Activated CD4-positive, alpha-beta T cell treated with anti-CD3 and anti-CD28 coated beads for 24 hours (primary cell): Measurements from ENCODE around the gene MASP1.
"Not testable (repeated sequence)": the region's sequence is repeated elsewhere in the genome, so short reads cannot be mapped to it uniquely, and the experiment has no call there.

ENCODE experiments used
- DNase-seq, 2 donors: peaks; one replicate each; pipeline ENCODE4 v3.0.0-alpha.2; 2020; ENCODE audit warnings: low read depth in 2 of 2

MASP1 gene

GRCh38 chr3:187227658-187228258, 63.8 kb downstream of the MASP1 start:
- DNase-seq = no peak

- DNase-seq = no peak
Observed at GRCh38 chr3:187223799-187224198, 67.7 kb downstream of the MASP1 start.

DNA sequence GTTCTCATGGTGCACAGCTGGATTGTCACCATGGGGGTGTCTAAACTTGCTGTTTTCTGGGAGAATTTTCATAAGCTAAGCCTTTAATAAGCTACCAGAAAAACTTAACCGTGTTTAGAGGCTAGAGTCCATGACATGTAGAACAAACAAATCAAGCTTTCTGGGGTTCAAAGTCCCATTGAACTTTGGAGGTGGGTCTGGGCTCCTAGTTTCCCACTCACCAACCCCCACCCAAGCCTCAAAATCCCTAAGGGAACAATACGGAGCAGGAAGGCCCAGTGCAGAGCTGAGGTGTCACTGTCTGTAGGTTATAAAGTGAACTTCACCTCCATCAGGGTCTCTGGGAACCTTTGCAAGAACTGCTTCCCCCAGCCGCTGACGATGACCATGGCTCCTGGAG, 68.7 kb downstream of the MASP1 start:
- DNase-seq = no peak

GRCh38 chr3:187215460-187215859, 76.1 kb downstream of the MASP1 start:
- DNase-seq = no peak

GRCh38 chr3:187213616-187214015, 77.9 kb downstream of the MASP1 start:
- no peak for DNase-seq

DNA sequence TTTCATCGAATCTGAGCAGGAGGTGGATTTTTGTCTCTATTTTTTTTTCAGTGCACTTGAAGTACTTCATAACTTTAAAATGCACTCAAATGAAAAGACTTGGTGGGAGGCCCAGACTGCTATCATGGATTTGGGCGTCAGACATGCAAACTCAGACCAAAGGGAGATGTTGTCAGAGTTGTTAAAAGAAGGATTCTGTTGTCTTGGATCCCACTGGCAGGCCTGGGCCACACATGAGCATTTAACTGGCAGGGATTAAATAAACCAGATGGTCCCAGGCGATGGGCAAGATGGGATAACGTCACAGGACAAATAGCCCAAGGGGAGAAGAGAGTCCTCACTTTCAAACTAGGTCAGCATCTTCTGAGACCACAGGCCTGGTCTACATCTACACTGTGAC, 78.8 kb downstream of the MASP1 start:
- DNase-seq = no peak

DNA sequence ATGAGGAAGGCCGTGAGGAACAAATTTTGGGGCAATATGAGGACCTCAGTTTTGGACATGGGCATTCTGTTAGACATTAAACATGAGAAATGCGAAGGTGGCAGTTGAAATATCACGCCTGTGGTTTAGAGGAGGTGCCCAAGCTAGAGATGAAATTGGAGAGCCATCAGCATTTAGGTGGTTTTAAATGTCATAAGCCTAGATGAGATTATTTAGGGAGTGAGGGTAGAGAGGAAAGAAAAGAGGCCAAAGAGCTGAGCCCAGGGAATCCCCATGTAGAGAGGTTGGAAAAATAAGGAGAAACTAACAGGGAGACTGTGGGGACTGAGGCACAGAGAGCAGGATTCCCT, 79.4 kb downstream of the MASP1 start:
- no peak for DNase-seq

GRCh38 chr3:187211532-187212195, 79.9 kb downstream of the MASP1 start:
- no peak for DNase-seq

DNA sequence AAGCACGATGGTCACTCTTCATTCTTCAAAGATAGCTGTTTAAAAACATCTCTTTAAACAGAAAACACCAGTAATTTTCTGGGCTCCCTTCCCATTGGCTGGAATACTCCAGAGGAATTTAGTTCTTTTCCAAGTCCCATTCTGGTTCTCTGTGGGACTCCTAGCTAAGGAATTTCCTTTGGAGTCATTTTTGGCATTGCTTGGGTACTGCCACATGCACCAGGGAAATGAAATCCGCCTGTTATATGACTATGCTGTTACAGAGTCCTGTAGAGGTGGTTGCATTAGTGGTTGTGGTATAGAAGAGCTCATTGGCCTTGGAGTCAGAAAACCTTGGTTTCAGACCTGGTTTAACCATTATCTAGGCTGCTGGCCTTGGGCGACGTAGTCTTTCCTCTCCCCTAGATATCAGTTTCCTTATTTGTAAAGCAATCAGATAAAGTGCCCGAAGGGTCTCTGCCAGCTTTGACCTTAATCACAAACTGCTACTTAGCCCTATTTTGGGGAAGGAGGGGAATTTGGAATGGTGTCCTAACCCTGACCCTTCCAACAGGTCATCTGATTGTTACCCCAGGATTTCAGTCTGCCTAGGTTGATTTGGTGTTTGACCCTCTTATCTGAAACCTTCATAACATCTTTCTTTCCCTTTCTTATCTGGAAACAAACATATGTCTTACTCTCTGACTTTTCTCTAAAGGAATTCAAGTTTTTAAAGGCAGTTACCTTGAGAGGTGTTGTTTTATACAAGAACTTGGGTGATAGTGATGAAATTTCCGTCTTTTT, 80.8 kb downstream of the MASP1 start:
- DNase-seq = no peak

DNA sequence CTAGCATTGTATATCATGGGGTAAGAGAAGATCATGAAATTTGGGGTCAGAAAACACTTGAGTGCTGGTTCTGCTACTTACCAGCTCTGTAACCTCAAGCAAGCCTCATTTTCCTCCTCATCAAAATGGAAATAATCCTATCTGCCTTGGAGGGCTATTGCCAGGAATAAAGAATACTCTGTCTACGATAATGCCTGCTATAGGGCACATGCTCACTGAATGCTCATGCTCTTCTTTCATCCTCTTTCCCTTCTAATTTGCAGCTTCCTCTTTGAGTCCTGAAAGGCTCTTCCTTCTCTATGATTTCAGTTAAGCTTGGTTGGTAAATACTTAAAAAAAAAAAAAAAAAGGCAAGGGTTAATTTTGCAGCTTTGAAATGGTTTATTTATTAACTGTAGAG, 81.4 kb downstream of the MASP1 start:
- DNase-seq = no peak

DNA sequence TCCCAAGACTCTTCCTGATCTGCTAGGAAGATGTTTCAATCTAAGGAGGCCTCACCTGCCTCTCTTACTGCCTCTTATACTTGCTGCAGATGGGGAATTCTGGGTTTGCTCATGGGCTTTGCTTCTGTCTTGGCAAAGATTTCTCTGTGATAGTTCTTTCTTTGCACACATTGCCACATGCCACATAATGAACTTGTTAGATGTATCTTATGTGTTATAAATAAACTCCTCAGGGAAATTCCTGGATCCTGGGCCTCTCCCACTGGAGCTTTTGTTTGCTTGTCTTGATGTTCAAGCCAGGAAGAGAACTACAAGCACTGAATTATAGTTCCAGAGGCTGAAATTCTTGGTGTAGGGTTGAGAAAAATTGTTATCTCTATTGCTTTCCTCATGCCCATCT, 82.0 kb downstream of the MASP1 start:
- no peak for DNase-seq

DNA sequence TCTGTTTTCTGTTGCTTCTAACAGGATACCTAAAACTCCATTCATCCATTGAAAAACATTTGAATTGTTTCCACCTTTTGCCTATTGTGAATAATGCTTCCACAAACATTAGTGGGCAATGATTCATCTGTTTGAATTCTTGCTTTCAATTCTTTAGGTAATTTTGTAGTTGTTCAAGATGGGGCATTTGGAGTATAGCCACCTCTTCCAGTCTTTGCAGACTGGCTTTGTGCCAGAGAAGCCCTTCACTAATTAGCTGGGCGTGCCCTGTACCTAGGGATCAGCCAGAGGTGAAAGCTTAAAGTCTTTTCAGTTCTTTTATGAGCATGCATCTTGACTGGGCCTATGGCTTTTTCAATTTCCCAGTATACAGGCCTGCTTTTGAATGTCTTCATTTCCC, 83.4 kb downstream of the MASP1 start:
- no peak for DNase-seq

DNA sequence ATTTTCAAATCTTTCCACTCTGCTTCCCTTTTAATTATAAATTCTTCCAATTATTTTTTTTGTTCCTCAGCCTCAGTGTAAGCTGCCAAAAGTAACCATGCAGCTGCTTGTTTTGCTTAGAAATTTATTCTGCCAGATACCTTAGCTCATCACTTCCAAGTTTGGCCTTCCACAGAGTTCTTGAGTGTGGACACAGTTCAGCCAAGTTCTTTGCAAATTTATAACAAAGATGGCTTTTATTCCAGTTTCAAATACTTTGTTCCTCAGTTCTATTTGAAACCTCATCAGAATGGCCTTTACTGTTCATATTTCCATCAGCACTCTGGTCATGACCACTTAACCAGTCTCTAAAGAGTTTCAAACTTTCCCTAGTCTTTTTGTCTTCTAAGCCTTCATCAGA, 83.9 kb downstream of the MASP1 start:
- DNase-seq = no peak

DNA sequence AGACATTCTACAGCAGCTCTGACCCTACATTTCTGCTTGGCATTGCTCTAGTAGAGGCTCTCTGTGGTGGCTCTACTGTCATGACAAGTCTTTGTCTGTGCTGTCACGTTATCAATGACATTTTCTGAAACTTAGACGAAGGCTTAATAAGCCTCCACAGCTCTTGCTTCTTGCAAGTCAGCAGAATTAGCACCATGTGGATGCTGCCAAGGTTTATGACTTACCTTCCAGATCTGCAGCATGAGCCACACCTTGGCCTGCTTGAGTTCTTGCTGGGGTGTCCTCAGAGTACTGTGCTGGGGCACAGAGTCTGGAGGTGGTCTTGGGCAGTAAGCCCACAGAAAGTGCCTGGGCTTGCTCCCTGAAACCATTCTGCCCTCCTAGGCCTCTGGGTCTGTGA, 84.5 kb downstream of the MASP1 start:
- DNase-seq = no peak

DNA sequence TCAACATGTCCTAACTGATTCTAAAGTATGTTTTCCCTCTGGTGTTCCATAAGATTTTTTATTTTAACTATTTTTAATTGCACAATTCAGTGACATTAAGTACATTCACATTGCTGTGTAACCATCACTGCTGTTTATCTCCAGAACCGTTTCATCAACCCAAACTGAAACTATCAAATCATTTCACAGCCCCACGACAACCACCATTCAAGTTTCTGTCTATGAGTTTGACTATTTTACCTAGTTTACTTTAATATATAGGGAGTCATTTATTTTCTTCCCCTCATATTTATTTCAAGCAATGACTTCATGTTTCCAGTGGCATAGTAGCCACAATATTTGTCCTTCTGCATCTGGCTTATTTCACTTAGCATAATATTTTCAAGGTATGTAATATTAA, 85.9 kb downstream of the MASP1 start:
- DNase-seq = no peak

- DNase-seq = not testable (repeated sequence)
Observed at GRCh38 chr3:187199463-187200050, 92.0 kb downstream of the MASP1 start.

- DNase-seq = no peak
Observed at GRCh38 chr3:187198490-187198889, 93.0 kb downstream of the MASP1 start.

- DNase-seq = no peak
Observed at GRCh38 chr3:187197335-187197649, 94.2 kb downstream of the MASP1 start, which contains the start of gene RTP1. Gene RTP1 (plus strand): TSS chr3:187197486. CDS start chr3:187197516, 30 bp downstream.

GRCh38 chr3:187196573-187197334, 94.8 kb downstream of the MASP1 start:
- DNase-seq = no peak

DNA sequence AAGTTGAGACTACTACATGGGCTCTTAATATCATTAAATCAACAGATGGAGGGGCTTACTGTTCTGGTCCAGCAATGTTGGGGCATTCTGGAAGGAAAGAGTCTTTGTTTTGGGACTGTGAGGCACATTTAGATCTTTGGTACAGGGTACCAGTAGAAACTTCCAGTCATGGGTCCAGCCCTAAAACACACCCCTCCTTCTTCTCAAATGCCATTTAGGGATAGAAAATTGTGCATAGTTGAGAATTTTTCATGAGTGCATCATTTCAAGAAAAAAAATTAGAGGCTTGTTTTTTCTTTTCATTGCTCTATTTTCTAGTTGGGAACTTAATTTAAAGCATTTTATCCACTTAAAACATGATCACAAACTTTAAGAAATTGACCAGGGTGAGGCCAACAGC, 98.4 kb downstream of the MASP1 start:
- DNase-seq = no peak

- no peak for DNase-seq
Observed at GRCh38 chr3:187191271-187191670, 100.3 kb downstream of the MASP1 start.

GRCh38 chr3:187188931-187189330, 102.6 kb downstream of the MASP1 start:
- no peak for DNase-seq
